GM12878 (cell line): ENCODE data around the gene OSBPL2. TPM values are rescaled to one million over a fixed set of nuclear protein-coding genes. Genes with fewer than 3 reads are reported as not detected.

Experiments used
- ATAC-seq: fragments of 200-7000 bp; cut with Tn5 transposase; 3 replicates; pipeline ENCODE4 v1.9.1; 2020; ENCODE audit warnings: mild to moderate bottlenecking, moderate library complexity
- BruUV-seq: library from RNA; stranded (reverse); fragments of 400-500 nt; replicated peaks from 2 replicates; lab custom pipeline; 2021; lab: Mats Ljungman, UMichigan
- CTCF ChIA-PET: fragments of 300-600 bp; sonication (Branson Sonifier 250); formaldehyde crosslinking; extraction: SDS; loops from one replicate; lab custom pipeline; 2021; ENCODE audit warnings: inconsistent platforms; lab: Yijun Ruan, JAX
- POLR2A ChIA-PET: fragments of 350-600 bp; formaldehyde crosslinking; extraction: SDS; loops from one replicate; lab custom pipeline; 2021; ENCODE audit warnings: inconsistent platforms; lab: Charles Lee
- RAD21 ChIA-PET: fragments of 300-600 bp; sonication (Branson Sonifier 250); formaldehyde crosslinking; loops from one replicate; lab custom pipeline; 2023; ENCODE audit warnings: antibody characterized with exemption; ENCODE audit not compliant: unreplicated experiment; lab: Charles Lee
- SMC1A ChIA-PET: fragments of 300-600 bp; sonication (Branson Sonifier 250); formaldehyde crosslinking; loops from one replicate; lab custom pipeline; 2023; ENCODE audit not compliant: unreplicated experiment, uncharacterized antibody; lab: Charles Lee
- DNase-seq: peaks from one replicate; pipeline ENCODE4 v3.0.0-alpha.2; 2011; ENCODE audit warnings: low read depth, low spot score
- FAIRE-seq: peaks from 3 replicates; lab custom pipeline; 2011; peaks lifted over from hg19 to GRCh38; lab: Jason Lieb, UNC
- H2AFZ ChIP-seq: 2 replicates; pipeline ENCODE4 v1.6.0; 2011; ENCODE audit warnings: low read depth, low read length, control low read depth; ENCODE audit not compliant: control insufficient read depth
- H3K27ac ChIP-seq: 2 replicates; pipeline ENCODE4 v1.5.1; 2011; ENCODE audit warnings: control low read depth; ENCODE audit not compliant: control insufficient read depth, insufficient read depth
- H3K27me3 ChIP-seq, 2 experiments: replicated peaks in 1 of 2; 2 replicates each; pipeline versions ENCODE4 v1.6.0 to v1.6.1; 2011; ENCODE audit warnings: low read length in 1 of 2; ENCODE audit not compliant: control insufficient read depth in 2 of 2, insufficient read depth in 2 of 2
- H3K36me3 ChIP-seq, 2 experiments: 2 replicates each; pipeline ENCODE4 v1.5.1; 2011; ENCODE audit warnings: low read length in 1 of 2; ENCODE audit not compliant: control insufficient read depth in 2 of 2, insufficient read depth in 2 of 2
- H3K4me1 ChIP-seq: 2 replicates; pipeline ENCODE4 v1.6.1; 2011; ENCODE audit warnings: mild to moderate bottlenecking, low read length, moderate library complexity, mixed read lengths; ENCODE audit not compliant: control insufficient read depth, insufficient read depth
- H3K4me2 ChIP-seq: 2 replicates; pipeline ENCODE4 v1.6.0; 2011; ENCODE audit warnings: control low read depth; ENCODE audit not compliant: control insufficient read depth, insufficient read depth
- H3K4me3 ChIP-seq: fragments of 200-600 bp; sonication (generic); 2 replicates; pipeline ENCODE4 v1.5.1; 2016
- H3K79me2 ChIP-seq: 2 replicates; pipeline ENCODE4 v1.6.0; 2011; ENCODE audit warnings: low read length; ENCODE audit not compliant: control insufficient read depth, insufficient read depth
- H3K9ac ChIP-seq: 2 replicates; pipeline ENCODE4 v1.8.0; 2011; ENCODE audit warnings: low read length, control low read depth, mixed read lengths; ENCODE audit not compliant: control insufficient read depth, insufficient read depth
- H3K9me3 ChIP-seq: replicated peaks from 3 replicates; pipeline ENCODE4 v1.5.1; 2011; ENCODE audit warnings: mild to moderate bottlenecking, low read length; ENCODE audit not compliant: control insufficient read depth, insufficient read depth
- H4K20me1 ChIP-seq: 2 replicates; pipeline ENCODE4 v1.6.0; 2011; ENCODE audit not compliant: control insufficient read depth, insufficient read depth
- BRCA1 ChIP-seq: IDR thresholded peaks from 2 replicates; pipeline ENCODE4 v1.6.1; 2011; ENCODE audit warnings: low read depth, low read length, improper control_type of control experiment
- CBFB ChIP-seq: IDR thresholded peaks from 2 replicates; pipeline ENCODE4 v1.6.1; 2016; ENCODE audit warnings: antibody characterized with exemption, low read depth
- CHD1 ChIP-seq: IDR thresholded peaks from 2 replicates; pipeline ENCODE4 v1.6.1; 2012; ENCODE audit warnings: low read depth, low read length, improper control_type of control experiment
- E2F8 ChIP-seq: fragments of 450-650 bp; IDR thresholded peaks from 2 replicates; pipeline ENCODE4 v1.6.1; 2018; ENCODE audit warnings: mild to moderate bottlenecking, low read depth, moderate library complexity; ENCODE audit not compliant: partially characterized antibody
- EGR1 ChIP-seq, 2 experiments: IDR thresholded peaks; 1 replicate in 1 of 2; 2 replicates in 1 of 2; pipeline ENCODE4 v1.6.1; 2011 to 2012; ENCODE audit warnings: low read depth in 2 of 2, low read length in 2 of 2, borderline replicate concordance in 1 of 2, mild to moderate bottlenecking in 1 of 2, moderate library complexity in 1 of 2
- GATAD2B ChIP-seq: fragments of 450-650 bp; conservative IDR thresholded peaks from 2 replicates; pipeline ENCODE4 v1.6.1; 2017; ENCODE audit warnings: low read depth, mild to moderate bottlenecking, moderate library complexity
- HCFC1 ChIP-seq: fragments of 150-350 bp; IDR thresholded peaks from 2 replicates; pipeline ENCODE4 v1.6.1; 2014; ENCODE audit warnings: low read length
- KAT2A ChIP-seq: conservative IDR thresholded peaks from 2 replicates; pipeline ENCODE4 v1.6.1; 2011; ENCODE audit warnings: low read depth, low read length; ENCODE audit not compliant: control insufficient read depth
- MEF2A ChIP-seq: IDR thresholded peaks from 2 replicates; pipeline ENCODE4 v1.6.1; 2011; ENCODE audit warnings: low read depth, mild to moderate bottlenecking, low read length, moderate library complexity; ENCODE audit not compliant: insufficient read depth
- MTA3 ChIP-seq: IDR thresholded peaks from 2 replicates; pipeline ENCODE4 v1.6.1; 2012; ENCODE audit warnings: low read length, inconsistent platforms, borderline replicate concordance
- PML ChIP-seq: IDR thresholded peaks from 2 replicates; pipeline ENCODE4 v1.6.1; 2012; ENCODE audit warnings: low read length, inconsistent platforms
- POLR2A ChIP-seq: IDR thresholded peaks from 2 replicates; pipeline ENCODE4 v1.6.1; 2011; ENCODE audit warnings: low read depth, mild to moderate bottlenecking, low read length
- RBBP5 ChIP-seq: fragments of 200-600 bp; sonication (generic); conservative IDR thresholded peaks from 2 replicates; pipeline ENCODE4 v1.6.1; 2016
- SIN3A ChIP-seq: IDR thresholded peaks from 2 replicates; pipeline ENCODE4 v1.6.1; 2012; ENCODE audit warnings: low read depth, low read length, improper control_type of control experiment
- TARDBP ChIP-seq: IDR thresholded peaks from 2 replicates; pipeline ENCODE4 v1.6.1; 2016; ENCODE audit warnings: borderline replicate concordance
- YY1 ChIP-seq: IDR thresholded peaks from 2 replicates; pipeline ENCODE4 v1.6.1; 2011; ENCODE audit warnings: low read depth, mild to moderate bottlenecking, low read length
- WGBS: methylation state at CpG from one replicate; pipeline ENCODE4 v1.1.6; 2016; ENCODE audit warnings: low lambda C conversion rate; ENCODE audit not compliant: insufficient replicate concordance, insufficient coverage; ENCODE audit errors: missing lambda C conversion rate; 5-methylcytosine and 5-hydroxymethylcytosine counted together
- in situ Hi-C: fragments of 300-500 bp; cut with MboI; formaldehyde crosslinking; loops from 9 replicates; pipeline ENCODE4 v1.14.3; 2018; ENCODE audit warnings: mixed read lengths
- intact Hi-C: fragments of 100-400 bp; cut with micrococcal nuclease; formaldehyde crosslinking; loops from one replicate; pipeline ENCODE4 v1.14.2; 2022; ENCODE audit not compliant: unreplicated experiment
- polyA plus RNA-seq, 11 experiments: library from polyadenylated mRNA; depleted of rRNA in 4 of 11; unstranded in 6 of 11; stranded (reverse) in 5 of 11; fragments of >200 nt; fragmentation: Nextera tagmentation in 4 of 11; fragmentation: Illumina TruSeq in 1 of 11; extraction: Ambion mirVana in 4 of 11; extraction: Trizol in 1 of 11; gene quantifications; 1 replicate in 1 of 11; 2 replicates in 10 of 11; pipeline versions ENCODE4 v1.2.1 to v1.2.3, GENCODE V29; 2011 to 2016; ENCODE audit warnings: inconsistent platforms in 2 of 11, missing spikeins in 2 of 11, low read depth in 1 of 11
- total RNA-seq, 4 experiments: library from RNA; depleted of rRNA in 3 of 4; stranded (reverse); fragments of >200 nt in 3 of 4; fragmentation: Illumina TruSeq in 1 of 4; extraction: Trizol in 1 of 4; gene quantifications; 2 replicates each; pipeline versions ENCODE4 v1.2.1 to v1.2.3, GENCODE V29; 2013 to 2021

The OSBPL2 gene
- total and polyA plus RNA-seq, 10 of the 15 experiments (the other 5 are each of a cell fraction or from before 2014, with no cell fraction given): 2.8 to 22.3 (median 14.7) TPM

GRCh38 chr20:62238569-62239277, 402 bp downstream of the OSBPL2 start:
- H3K27me3 ChIP-seq: no peaks in the 10 kb centered on the region
- RAD21 ChIA-PET: no interaction called here
- POLR2A ChIA-PET: no interaction called here
- H3K4me1 ChIP-seq: peaks cover 12% of the 10 kb centered on the region
- 1% methylated on average over 30 of the region's 70 CpGs for WGBS
- SMC1A ChIA-PET: no interaction called here
- FAIRE-seq (no peak), ATAC-seq (peak; percentile 2; the same call in 2 of the 3 replicates), DNase-seq (no peak)
- H3K4me2 ChIP-seq: peak overlapping the region; percentile 61
- peak overlapping the region; percentile 66 for H3K9ac ChIP-seq
- TF ChIP-seq MEF2A: no peak
- TF ChIP-seq EGR1 (IDR thresholded peaks at IDR 0.05; ENCODE audit: borderline replicate concordance in 1 of 2, low read depth in 2 of 2, low read length in 2 of 2): peak in 1 of 2 experiments; percentile 24; a peak in 1 of 3 replicates
- TF ChIP-seq POLR2A: peak; percentile 67; the same call in 1 of the 2 replicates
- TF ChIP-seq GATAD2B: 0 out of 2 replicates have a peak, but pooled peaks have one; percentile 1
- no peaks in the 10 kb centered on the region; the same call in 1 of the 2 replicates for H4K20me1 ChIP-seq
- peaks cover 18% of the 10 kb centered on the region for H3K79me2 ChIP-seq
- no peak overlapping the region; the same call in 1 of the 2 replicates for H2AFZ ChIP-seq
- H3K9me3 ChIP-seq: no peaks in the 10 kb centered on the region; the same call in 2 of the 3 replicates
- BruUV-seq: no TSS peak
- intact Hi-C loops (no loop called here), in situ Hi-C loops (no loop called here)
- peak overlapping the region; percentile 59; the same call in 1 of the 2 replicates for H3K27ac ChIP-seq
- peak overlapping the region; percentile 84 for H3K4me3 ChIP-seq
- H3K36me3 ChIP-seq: no peaks in the 10 kb centered on the region; a peak in 1 of 4 replicates
- CTCF ChIA-PET: no interaction called here

- ATAC-seq (no peak), FAIRE-seq (no peak), DNase-seq (no peak)
- ChIA-PET POLR2A (no interaction called here), SMC1A (interaction anchor here (0.6 kb wide), 1 partner anchor 12 kb away, joined by 3 read pairs; no protein-coding TSS in a partner anchor), CTCF (no interaction called here), RAD21 (no interaction called here)
- H3K27me3 ChIP-seq: no peaks in the 10 kb centered on the region
- BruUV-seq: no TSS peak
- peaks cover 12% of the 10 kb centered on the region for H3K4me1 ChIP-seq
- no peak overlapping the region for H3K27ac ChIP-seq
- H3K79me2 ChIP-seq: peaks cover 18% of the 10 kb centered on the region
- H3K4me2 ChIP-seq: peak overlapping the region; percentile 61
- in situ Hi-C loops: no loop called here
- H2AFZ ChIP-seq: no peak overlapping the region
- intact Hi-C loops: no loop called here
- peak overlapping the region; percentile 66 for H3K9ac ChIP-seq
- no peaks in the 10 kb centered on the region for H3K9me3 ChIP-seq
- H4K20me1 ChIP-seq: no peaks in the 10 kb centered on the region; the same call in 1 of the 2 replicates
- 60% methylated on average over 23 of the region's 23 CpGs for WGBS
- peak overlapping the region; percentile 84 for H3K4me3 ChIP-seq
- H3K36me3 ChIP-seq: no peaks in the 10 kb centered on the region; a peak in 1 of 4 replicates
- TF ChIP-seq BRCA1 (no peak), PML (no peak), MTA3 (no peak), HCFC1 (no peak), CHD1 (no peak), E2F8 (no peak), RBBP5 (no peak), TARDBP (no peak), CBFB (no peak), SIN3A (no peak), YY1 (no peak), KAT2A (no peak)
Observed at GRCh38 chr20:62239278-62239879, 1.1 kb downstream of the OSBPL2 start.
